Suprapubic skin (tissue), 4 donors: Measurements from ENCODE around the gene RIOX2. TPM values are rescaled to one million over a fixed set of nuclear protein-coding genes. Genes with fewer than 3 reads are reported as not detected.
A peak's percentile ranks its signal among the peaks of the same experiment; 100 is the strongest.

ENCODE experiments used
- DNase-seq, 2 donors: peaks; one replicate each; pipeline ENCODE4 v3.0.0-alpha.2; 2019; ENCODE audit warnings: low spot score in 2 of 2
- H3K27ac ChIP-seq: fragments of 200-600 bp; sonication (generic); one replicate; pipeline ENCODE4 v1.5.1; 2019
- H3K27me3 ChIP-seq: fragments of 200-600 bp; sonication (generic); one replicate; pipeline ENCODE4 v1.5.1; 2019
- H3K36me3 ChIP-seq: fragments of 200-600 bp; sonication (generic); one replicate; pipeline ENCODE4 v1.5.1; 2019
- H3K4me1 ChIP-seq: fragments of 200-600 bp; sonication (generic); one replicate; pipeline ENCODE4 v1.5.1; 2019
- H3K4me3 ChIP-seq: fragments of 200-600 bp; sonication (generic); one replicate; pipeline ENCODE4 v1.5.1; 2019; ENCODE audit warnings: mild to moderate bottlenecking
- H3K9me3 ChIP-seq: fragments of 200-600 bp; sonication (generic); one replicate; pipeline ENCODE4 v1.5.1; 2019
- EP300 ChIP-seq: sonication (generic); formaldehyde crosslinking; IDR thresholded peaks from one replicate; pipeline ENCODE4 v1.6.1; 2017; ENCODE audit warnings: antibody characterized with exemption
- POLR2A ChIP-seq, 2 donors: fragments of 450-650 bp; IDR thresholded peaks; one replicate each; pipeline ENCODE4 v1.6.1; 2017; ENCODE audit warnings: antibody characterized with exemption in 2 of 2, mild to moderate bottlenecking in 2 of 2, moderate library complexity in 2 of 2
- POLR2AphosphoS5 ChIP-seq, 3 donors: sonication (generic); formaldehyde crosslinking; IDR thresholded peaks; one replicate each; pipeline ENCODE4 v1.6.1; 2017; ENCODE audit warnings: antibody characterized with exemption in 3 of 3
- WGBS: methylation state at CpG from one replicate; pipeline ENCODE4 v1.1.5; 2018; 5-methylcytosine and 5-hydroxymethylcytosine counted together
- total RNA-seq, 4 donors: library from RNA; depleted of rRNA; stranded (reverse); fragments of >200 nt; gene quantifications; one replicate each; pipeline ENCODE4 v1.1.0, GENCODE V29; 2016
- TF ChIP-seq, protein P1 (sequence below), 2 donors: fragments of 200-600 bp in 1 of 2; fragments of 450-650 bp in 1 of 2; sonication (generic) in 1 of 2; IDR thresholded peaks; one replicate each; pipeline ENCODE4 v1.5.1; 2016 to 2019; ENCODE audit warnings: antibody characterized with exemption in 2 of 2, mild to moderate bottlenecking in 1 of 2, moderate library complexity in 1 of 2

The RIOX2 gene
- total RNA-seq: 10 to 100 TPM; 30.1 to 44.1 (median 38.6) TPM

DNA sequence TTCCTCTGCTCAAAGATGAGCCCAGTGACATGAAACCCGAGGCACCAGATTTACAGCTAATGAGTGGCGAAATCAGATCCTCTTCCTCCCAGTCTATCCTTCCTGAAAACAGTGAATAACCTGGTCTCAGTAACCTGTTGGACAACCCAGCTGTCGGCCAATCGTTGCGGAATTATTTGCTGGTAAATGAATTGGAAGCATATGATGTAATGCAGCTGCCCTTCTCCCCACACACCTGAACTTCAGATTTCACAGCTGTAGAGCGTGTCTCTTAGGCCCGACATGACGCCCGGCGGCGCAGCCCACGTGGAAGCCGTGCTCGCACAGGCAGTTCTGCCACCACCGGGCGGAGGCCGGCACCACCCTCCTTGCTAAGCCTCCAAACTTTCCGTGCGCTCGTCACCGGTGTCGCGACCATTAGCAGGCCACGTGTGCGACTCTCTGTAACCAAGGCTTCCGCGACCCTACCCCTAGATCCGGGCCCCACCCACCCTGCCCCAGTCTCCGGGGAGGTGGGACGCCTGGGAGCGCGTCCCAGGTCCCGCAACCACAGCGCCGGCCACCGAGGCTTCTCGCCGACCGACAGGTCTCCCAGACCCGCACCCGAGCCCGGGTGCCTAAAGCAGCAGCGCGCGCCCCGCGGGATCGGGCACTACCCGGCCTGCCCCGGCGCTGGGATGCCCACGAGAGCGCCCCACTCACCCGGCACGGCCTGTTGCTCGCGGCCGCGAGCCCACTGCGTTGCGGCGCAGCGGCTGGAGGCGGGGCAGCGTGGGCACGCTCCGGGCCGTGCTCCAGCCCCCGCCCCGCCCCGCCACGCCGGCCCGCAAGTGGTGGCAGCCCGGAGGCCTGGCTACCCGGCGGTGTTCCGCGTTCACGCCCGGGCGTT lies at the start of gene RIOX2:
Gene RIOX2 (minus strand): TSS at position 753 of the 889 bp plus-strand sequence. CDS start 4,838 bp downstream, outside the sequence.
- Histone ChIP-seq H3K4me3 (peak within 1 kb of the TSS; percentile 80), H3K27me3 (no peaks in the 10 kb centered on the region), H3K36me3 (no peaks in the 10 kb centered on the region), H3K4me1 (peaks cover 28% of the 10 kb centered on the region), H3K9me3 (no peaks in the 10 kb centered on the region), H3K27ac (peak within 1 kb of the TSS; percentile 88)
- peak; percentile 80 to 85 for DNase-seq
- 1% methylated on average over 78 of the region's 82 CpGs for WGBS
- TF ChIP-seq POLR2A (IDR thresholded peaks at IDR 0.05) (peak in 1 of 2 donors; percentile 32), EP300 (no peak), POLR2AphosphoS5 (IDR thresholded peaks at IDR 0.05) (peak in 1 of 3 donors; percentile 59)
- TF ChIP-seq, protein P1, sequence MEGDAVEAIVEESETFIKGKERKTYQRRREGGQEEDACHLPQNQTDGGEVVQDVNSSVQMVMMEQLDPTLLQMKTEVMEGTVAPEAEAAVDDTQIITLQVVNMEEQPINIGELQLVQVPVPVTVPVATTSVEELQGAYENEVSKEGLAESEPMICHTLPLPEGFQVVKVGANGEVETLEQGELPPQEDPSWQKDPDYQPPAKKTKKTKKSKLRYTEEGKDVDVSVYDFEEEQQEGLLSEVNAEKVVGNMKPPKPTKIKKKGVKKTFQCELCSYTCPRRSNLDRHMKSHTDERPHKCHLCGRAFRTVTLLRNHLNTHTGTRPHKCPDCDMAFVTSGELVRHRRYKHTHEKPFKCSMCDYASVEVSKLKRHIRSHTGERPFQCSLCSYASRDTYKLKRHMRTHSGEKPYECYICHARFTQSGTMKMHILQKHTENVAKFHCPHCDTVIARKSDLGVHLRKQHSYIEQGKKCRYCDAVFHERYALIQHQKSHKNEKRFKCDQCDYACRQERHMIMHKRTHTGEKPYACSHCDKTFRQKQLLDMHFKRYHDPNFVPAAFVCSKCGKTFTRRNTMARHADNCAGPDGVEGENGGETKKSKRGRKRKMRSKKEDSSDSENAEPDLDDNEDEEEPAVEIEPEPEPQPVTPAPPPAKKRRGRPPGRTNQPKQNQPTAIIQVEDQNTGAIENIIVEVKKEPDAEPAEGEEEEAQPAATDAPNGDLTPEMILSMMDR (IDR thresholded peaks at IDR 0.05): no peak

DNA sequence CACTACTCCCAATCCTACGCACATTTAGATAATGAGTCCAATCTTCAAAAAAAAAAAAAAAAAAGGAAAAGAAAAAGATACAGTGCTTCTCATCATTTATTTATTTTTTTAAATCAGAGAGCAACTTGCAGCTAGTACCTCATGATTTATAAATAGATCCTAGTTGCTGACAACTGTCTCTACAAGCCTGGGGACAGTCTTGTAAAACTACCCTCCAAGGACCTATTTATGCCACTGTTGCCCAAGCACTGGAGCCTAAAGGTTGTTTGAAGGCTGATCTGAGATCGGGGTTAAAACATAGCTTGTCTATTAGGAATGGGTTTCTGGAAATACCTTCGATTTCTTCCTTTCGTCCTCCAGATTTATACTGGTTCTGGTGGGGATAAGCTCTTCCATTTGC lies 48.2 kb upstream of the RIOX2 start:
- H3K27ac ChIP-seq: no peak overlapping the region
- H3K27me3 ChIP-seq: peaks cover 4% of the 10 kb centered on the region
- no peak overlapping the region for H3K4me3 ChIP-seq
- H3K9me3 ChIP-seq: no peaks in the 10 kb centered on the region
- no peak for DNase-seq
- peaks cover 15% of the 10 kb centered on the region for H3K4me1 ChIP-seq
- no peak for TF ChIP-seq POLR2A (IDR thresholded peaks at IDR 0.05)
- TF ChIP-seq POLR2AphosphoS5 (IDR thresholded peaks at IDR 0.05): no peak
- TF ChIP-seq, protein P1 (IDR thresholded peaks at IDR 0.05): no peak
- TF ChIP-seq EP300: no peak
- H3K36me3 ChIP-seq: no peaks in the 10 kb centered on the region
- 91% methylated on average over 4 of the region's 4 CpGs for WGBS

DNA sequence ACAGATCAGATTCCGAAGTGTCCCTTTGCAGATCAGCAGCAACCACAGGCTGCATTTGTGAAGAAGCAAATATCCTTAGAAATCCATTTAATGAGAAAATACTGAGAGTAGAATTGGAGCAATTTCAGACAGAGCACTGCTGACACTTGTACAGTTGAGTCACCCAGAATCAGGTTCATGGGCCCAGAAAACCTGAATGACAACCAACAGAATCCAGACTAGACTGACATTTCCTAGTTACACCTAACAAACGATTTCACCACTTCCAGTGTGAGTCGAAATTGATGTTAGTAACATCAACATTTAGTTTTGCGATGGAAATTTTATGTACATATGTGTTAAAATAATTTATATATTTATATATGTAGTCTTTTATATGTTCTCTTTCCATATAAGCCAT lies 46.1 kb upstream of the RIOX2 start:
- no peak for DNase-seq
- H3K27ac ChIP-seq: no peak overlapping the region
- H3K9me3 ChIP-seq: no peaks in the 10 kb centered on the region
- H3K36me3 ChIP-seq: no peaks in the 10 kb centered on the region
- TF ChIP-seq POLR2A (IDR thresholded peaks at IDR 0.05) (no peak), EP300 (no peak), POLR2AphosphoS5 (IDR thresholded peaks at IDR 0.05) (no peak)
- TF ChIP-seq, protein P1 (IDR thresholded peaks at IDR 0.05): no peak
- whole genome bisulfite sequencing: 73% methylated on average over 4 of the region's 4 CpGs
- no peak overlapping the region for H3K4me3 ChIP-seq
- H3K4me1 ChIP-seq: peaks cover 28% of the 10 kb centered on the region
- no peaks in the 10 kb centered on the region for H3K27me3 ChIP-seq

DNA sequence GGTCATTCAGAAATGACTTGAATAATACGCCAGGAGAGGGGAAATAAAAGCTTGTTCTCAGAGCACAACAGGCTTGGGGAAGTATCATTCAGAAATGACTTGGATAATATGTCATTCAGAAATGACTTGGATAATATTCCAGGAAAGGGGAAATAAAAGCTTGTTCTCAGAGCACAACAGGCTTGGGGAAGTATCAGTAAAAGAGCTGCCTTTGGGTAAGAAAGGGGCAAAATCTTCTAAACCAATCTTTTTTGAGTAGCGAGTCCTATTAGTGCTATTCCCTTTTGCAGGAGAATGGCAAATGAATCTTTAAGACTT lies 42.0 kb upstream of the RIOX2 start:
- Histone ChIP-seq H3K36me3 (no peaks in the 10 kb centered on the region), H3K9me3 (no peaks in the 10 kb centered on the region), H3K27ac (peak overlapping the region; percentile 53), H3K4me1 (peaks cover 22% of the 10 kb centered on the region), H3K4me3 (no peak overlapping the region), H3K27me3 (no peaks in the 10 kb centered on the region)
- 76% methylated on average over 2 of the region's 2 CpGs for WGBS
- DNase-seq: no peak
- TF ChIP-seq, protein P1 (IDR thresholded peaks at IDR 0.05): no peak
- no peak for TF ChIP-seq POLR2AphosphoS5 (IDR thresholded peaks at IDR 0.05)
- TF ChIP-seq POLR2A (IDR thresholded peaks at IDR 0.05): no peak
- TF ChIP-seq EP300: no peak

DNA sequence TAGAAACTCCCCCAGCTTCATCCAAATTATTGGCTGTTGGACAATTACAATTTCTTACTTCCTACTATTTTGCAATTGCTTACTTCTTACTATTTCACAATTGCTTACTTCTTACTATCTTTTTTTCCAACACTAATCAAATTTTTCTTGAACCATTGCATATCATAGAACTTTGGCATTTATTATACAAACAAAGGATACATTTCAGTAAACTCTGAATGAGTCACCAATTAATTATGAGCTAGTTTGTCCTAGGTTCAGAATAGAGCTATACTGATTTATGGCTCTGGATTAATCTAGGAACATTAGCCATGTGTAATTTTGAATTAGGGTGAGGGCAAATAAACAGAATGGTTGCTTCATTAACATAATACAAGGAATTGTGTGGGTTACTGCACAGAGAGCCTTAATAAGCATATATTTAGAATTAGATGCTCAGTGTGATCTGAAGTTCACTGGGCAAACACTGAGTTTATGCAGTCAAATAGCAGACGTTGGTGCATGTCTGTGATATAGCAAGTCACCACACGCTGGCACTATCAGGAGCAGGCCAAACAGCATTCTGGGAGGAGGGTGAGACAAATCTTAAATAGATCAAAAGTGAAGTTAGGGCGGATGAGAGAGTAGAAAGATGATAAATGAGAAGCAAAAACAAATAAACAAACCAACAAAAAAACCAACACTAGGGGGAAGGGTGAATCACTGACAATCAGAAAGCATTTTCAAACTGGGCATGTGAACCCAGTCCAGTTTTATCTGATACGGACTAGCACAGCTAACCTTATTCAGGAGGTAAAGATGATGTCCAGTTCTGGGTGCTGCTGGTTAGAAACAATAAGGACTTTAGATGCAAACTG lies 41.4 kb upstream of the RIOX2 start:
- H3K27ac ChIP-seq: peak overlapping the region; percentile 53
- H3K4me1 ChIP-seq: peaks cover 22% of the 10 kb centered on the region
- TF ChIP-seq POLR2A (IDR thresholded peaks at IDR 0.05) (no peak), EP300 (no peak), POLR2AphosphoS5 (IDR thresholded peaks at IDR 0.05) (no peak)
- TF ChIP-seq, protein P1 (IDR thresholded peaks at IDR 0.05): no peak
- H3K36me3 ChIP-seq: no peaks in the 10 kb centered on the region
- H3K27me3 ChIP-seq: no peaks in the 10 kb centered on the region
- no peaks in the 10 kb centered on the region for H3K9me3 ChIP-seq
- H3K4me3 ChIP-seq: no peak overlapping the region
- no peak for DNase-seq
- WGBS: 36% methylated on average over 4 of the region's 4 CpGs
